Amygdala (tissue), 56 donors: Measurements from ENCODE around the gene APEX2.
"Not testable (repeated sequence)": the region's sequence is repeated elsewhere in the genome, so short reads cannot be mapped to it uniquely, and the experiment has no call there.

Experiments
- DNase-seq, 56 donors: peaks; one replicate each; lab custom pipeline; 2025; lab: John Stamatoyannopoulos, UW

APEX2 gene

GRCh38 chrX:54999717-55000598 lies at the start of gene APEX2:
Gene APEX2, plus strand, starts transcription at chrX:55000363. Its CDS starts 60 bp downstream, at chrX:55000423.
- DNase-seq = peak; percentile 36 to 90 (median 79)

- DNase-seq = no peak
These were observed 49.3 kb upstream of the APEX2 start for GRCh38 chrX:54950730-54951375.

- no peak for DNase-seq
These were observed 38.4 kb upstream of the APEX2 start for GRCh38 chrX:54961750-54962149.

DNA sequence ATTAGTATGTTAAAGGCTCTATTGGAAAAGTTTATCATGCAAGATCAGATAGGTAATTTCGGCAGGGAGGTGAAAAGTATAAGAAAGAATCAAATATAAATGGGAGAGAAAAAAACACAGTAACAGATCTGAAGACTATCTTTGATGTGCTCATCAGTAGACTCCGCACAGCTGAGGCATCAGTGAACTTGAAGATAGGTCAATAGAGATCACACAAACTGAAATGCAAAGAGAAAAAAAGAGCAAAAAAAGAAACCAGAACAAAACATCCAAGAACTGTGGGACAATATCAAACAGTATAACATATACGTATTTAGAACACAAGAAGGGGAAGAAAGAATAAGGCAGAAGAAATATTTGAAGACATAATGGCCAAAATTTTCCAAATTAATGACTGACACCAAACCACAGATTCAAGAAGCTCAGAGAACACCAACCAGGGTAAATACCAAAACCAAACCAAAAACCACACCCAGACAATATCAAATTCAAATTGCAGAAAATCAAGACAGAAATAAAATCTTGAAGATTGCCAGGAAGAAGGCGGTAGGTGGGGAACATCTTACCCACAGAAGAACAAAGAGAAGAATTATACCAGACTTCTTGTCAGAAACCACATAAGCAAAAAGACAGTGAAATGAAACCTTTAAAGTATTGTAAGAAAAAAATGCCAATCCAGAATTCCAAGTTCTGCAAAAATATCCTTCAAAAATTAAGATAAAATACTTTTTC lies 35.2 kb upstream of the APEX2 start:
- DNase-seq = no peak

DNA sequence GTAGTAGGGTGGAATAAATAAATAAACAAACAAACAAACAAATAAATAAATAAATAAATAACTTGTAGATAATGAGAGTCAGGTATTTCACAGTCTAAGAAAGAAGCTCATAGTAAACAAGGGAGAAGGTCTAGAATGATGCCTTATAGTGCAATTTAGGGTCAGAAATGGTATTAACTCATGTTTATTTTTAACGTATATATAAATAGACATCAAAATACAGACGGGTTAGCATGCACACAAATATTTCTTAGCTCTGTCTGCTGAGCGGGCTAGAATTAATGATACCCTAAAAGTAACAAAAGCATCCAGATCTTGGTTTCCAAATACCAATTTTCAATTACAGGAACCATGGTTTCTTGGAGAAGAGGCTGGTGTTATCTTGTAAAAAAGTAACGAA lies 22.8 kb upstream of the APEX2 start:
- no peak for DNase-seq

GRCh38 chrX:54978448-54978847 lies 21.7 kb upstream of the APEX2 start:
- no peak for DNase-seq

DNA sequence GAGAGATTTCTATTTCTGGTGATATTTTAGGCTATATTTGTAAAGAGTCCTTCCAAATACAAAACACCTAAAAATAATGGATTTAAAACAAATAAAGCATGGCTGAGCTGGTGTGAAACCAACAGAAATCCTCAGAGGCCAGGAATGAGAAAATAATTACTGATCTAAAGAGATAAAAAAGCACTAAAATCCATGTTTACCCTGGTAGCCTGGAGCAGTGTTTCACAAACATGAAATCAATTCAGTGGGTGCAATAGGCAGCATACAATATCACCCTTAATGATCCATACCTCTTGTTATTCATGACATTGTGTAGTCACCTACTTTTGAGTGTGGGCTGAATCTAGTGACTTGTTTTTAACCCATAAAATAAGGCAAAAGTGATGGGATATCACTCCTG lies 20.7 kb upstream of the APEX2 start:
- no peak for DNase-seq

GRCh38 chrX:54980334-54980733 lies 19.8 kb upstream of the APEX2 start:
- no peak for DNase-seq

DNA sequence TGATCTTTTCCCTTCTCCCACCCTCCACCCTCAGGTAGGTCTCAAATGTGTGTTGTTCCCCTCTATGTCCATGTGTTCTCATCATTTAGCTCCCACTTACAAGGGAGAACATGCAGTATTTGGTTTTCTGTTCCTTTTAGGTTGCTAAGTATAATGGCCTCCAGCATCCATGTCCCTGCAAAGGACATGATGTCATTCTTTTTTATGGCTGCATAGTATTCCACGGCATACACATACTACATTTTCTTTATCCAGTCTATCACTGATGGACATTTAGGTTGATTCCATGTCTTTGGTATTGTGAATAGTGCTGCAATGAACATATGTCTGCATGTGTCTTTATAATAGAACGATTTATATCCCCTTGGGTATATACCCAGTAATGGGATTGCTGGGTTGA lies 16.9 kb upstream of the APEX2 start:
- DNase-seq = not testable (repeated sequence)

DNA sequence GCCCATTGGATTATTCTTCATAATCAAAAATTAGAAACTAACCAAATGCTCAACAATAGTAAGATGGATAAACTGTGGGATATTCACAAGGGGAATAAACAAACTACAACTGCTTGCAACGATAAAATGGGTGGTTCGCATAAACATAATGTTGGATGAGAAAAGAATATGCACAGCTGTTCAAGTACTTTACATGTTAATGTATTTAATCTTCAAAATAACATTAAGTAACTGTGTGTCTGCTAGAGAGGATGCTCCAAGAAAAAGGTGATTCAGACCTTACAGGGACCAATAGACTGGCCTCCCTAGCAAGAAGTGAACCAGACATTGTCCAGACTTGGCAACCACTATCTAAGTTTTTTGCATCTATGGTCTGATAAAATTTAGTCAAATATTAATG lies 8.5 kb upstream of the APEX2 start:
- no peak for DNase-seq

DNA sequence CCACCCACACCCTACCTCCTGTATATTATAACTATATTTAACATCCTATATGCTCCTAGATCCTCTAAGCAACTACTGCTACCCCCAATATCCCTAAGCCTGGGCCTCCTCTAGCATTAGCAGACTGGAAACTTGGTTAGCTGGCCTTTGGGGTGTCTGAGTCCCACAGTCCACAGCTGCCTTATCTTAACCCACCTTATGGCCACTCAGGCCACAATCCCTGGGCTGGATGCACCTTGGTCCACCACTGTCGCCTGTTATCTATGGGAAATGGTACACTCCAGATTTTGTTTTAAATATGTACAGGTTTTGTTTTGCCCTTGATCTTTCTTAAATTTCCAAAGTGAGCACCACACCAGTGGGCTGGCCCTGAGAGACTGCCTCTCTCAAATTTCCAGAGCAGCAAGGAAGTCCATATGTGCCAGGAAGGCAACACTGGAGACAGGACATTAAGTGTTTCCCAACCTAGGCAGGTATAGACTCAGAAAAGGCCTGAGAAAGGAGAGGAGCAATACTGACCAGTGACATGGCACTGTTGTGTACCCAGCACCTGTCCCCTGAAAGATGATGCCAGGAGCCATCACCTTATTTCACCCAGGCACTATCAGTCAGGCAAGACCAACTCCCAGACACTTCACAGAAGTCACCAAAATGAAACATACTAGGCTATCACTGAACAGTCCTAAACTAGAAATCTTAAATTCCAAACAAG lies 7.1 kb upstream of the APEX2 start:
- no peak for DNase-seq

DNA sequence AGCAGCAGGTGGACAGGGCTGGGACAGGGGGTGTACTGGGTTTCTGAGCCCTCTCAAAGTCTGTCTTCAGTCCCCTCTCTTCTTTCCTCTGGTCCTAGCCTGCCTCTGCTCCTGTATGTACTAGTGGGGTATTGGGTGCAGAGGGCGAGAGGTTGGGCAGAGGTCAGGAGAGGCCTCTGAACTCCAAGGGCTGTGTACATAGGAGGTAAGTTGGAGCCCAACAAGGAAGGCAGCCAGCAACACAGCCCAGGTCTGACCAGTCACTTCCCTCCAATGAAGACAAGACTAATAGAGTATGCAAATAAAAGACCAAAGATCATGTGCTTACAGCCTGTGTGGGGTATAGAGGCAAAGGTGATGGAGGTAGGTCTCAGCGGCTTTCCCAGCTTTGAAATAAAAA lies 6.1 kb upstream of the APEX2 start, which contains the start of gene PFKFB1:
PFKFB1 (minus strand) TSS at position 90 of the 400 bp plus-strand sequence. CDS start 181 bp downstream, outside the sequence.
- DNase-seq = no peak

- DNase-seq = no peak
These were observed 5.4 kb upstream of the APEX2 start for GRCh38 chrX:54994668-54995351.

DNA sequence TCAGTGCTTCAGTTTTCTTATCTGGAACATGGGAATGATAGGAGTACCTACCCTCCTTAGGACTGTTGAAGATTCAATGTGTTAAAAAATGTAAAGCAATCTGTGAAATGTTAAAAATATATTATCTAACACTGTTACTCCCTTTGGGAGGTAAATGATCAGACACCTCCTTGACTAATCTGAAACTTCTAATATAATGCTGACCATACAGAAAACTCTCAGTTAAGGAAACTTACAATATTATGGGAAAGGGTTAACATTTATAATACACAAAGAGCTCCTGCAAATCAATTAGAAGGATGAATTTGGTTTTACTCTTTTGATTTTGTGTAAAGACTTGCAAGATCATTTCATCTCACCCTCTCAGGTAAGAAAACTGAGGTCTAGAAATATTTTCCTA lies 4.5 kb upstream of the APEX2 start:
- no peak for DNase-seq

- no peak for DNase-seq
These were observed 4.1 kb downstream of the APEX2 start for GRCh38 chrX:55004231-55004630.

DNA sequence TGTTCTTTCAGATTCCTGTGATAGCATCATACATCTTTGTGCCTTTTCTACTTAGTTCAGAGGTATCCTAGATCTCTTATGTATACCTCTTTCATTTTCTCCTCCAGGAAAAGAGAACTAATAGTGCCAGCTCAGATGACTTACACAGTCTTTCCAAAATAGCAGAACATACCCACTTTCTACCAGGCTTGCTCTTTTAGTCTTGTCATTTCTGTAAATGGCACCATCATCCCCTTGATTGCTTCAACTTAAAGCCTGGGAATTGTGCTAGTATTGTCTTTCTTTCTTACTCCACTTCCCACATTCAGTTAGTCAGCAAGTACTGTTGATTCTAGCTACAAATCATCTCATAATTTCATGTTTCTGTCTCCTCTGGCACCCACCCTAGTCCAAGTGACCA lies 5.1 kb downstream of the APEX2 start:
- DNase-seq = no peak

DNA sequence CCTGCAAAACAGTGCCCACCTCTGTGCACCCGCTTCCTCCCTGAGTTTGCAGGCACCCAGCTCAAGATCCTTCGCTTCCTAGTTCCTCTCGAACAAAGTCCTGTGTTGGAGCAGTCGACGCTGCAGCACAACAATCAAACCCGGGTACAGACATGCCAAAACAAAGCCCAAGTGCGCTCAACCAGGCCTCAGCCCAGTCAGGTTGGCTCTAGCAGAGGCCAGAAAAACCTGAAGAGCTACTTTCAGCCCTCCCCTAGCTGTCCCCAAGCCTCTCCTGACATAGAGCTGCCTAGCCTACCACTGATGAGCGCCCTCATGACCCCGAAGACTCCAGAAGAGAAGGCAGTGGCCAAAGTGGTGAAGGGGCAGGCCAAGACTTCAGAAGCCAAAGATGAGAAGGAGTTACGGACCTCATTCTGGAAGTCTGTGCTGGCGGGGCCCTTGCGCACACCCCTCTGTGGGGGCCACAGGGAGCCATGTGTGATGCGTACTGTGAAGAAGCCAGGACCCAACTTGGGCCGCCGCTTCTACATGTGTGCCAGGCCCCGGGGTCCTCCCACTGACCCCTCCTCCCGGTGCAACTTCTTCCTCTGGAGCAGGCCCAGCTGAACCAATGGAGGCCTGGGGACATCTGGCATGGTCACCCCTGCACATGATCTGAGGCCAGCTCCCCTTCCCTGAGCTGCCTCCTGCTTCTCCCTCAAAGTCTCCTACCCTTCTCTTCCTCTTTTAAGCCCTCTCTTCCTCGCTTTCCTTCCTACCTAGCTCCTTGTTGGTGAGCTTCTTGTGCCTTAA lies 6.9 kb downstream of the APEX2 start:
- no peak for DNase-seq

GRCh38 chrX:55007656-55008055 lies 7.5 kb downstream of the APEX2 start:
- no peak for DNase-seq
